GM12891 (cell line): ENCODE results near the gene KRTCAP2.

ENCODE experiments used
- DNase-seq: peaks from one replicate; pipeline ENCODE4 v3.0.0; 2011; ENCODE audit warnings: low spot score; ENCODE audit not compliant: insufficient read length
- FAIRE-seq: peaks from 2 replicates; lab custom pipeline; 2011; peaks lifted over from hg19 to GRCh38; lab: Jason Lieb, UNC
- PAX5 ChIP-seq: IDR thresholded peaks from 2 replicates; pipeline ENCODE4 v1.6.1; 2011; ENCODE audit warnings: low read length, moderate library complexity, mild to moderate bottlenecking; ENCODE audit not compliant: insufficient read depth, severe bottlenecking
- POLR2A ChIP-seq: IDR thresholded peaks from 2 replicates; pipeline ENCODE4 v1.6.1; 2011; ENCODE audit warnings: low read depth, low read length, control low read depth
- POLR2AphosphoS5 ChIP-seq: IDR thresholded peaks from 2 replicates; pipeline ENCODE4 v1.6.1; 2011; ENCODE audit warnings: low read depth, low read length, control low read depth
- POU2F2 ChIP-seq: IDR thresholded peaks from 2 replicates; pipeline ENCODE4 v1.6.1; 2011; ENCODE audit warnings: low read depth, mild to moderate bottlenecking, control low read depth, low read length, moderate library complexity
- SPI1 ChIP-seq: IDR thresholded peaks from 2 replicates; pipeline ENCODE4 v1.6.1; 2011; ENCODE audit warnings: low read depth, low read length, control low read depth
- TAF1 ChIP-seq: IDR thresholded peaks from 2 replicates; pipeline ENCODE4 v1.6.1; 2011; ENCODE audit warnings: low read depth, low read length, control low read depth

KRTCAP2 gene

GRCh38 chr1:155125946-155126555, 47.1 kb downstream of the KRTCAP2 start:
- FAIRE-seq (no peak), DNase-seq (no peak)
- no peak for TF ChIP-seq TAF1
- no peak for TF ChIP-seq POLR2AphosphoS5
- TF ChIP-seq PAX5, result no peak
- no peak for TF ChIP-seq POU2F2
- no peak for TF ChIP-seq POLR2A
- no peak for TF ChIP-seq SPI1

GRCh38 chr1:155125511-155125945, 47.6 kb downstream of the KRTCAP2 start:
- TF ChIP-seq POLR2A, result no peak
- no peak for TF ChIP-seq POLR2AphosphoS5
- no peak for TF ChIP-seq SPI1
- TF ChIP-seq TAF1, result no peak
- no peak for TF ChIP-seq PAX5
- TF ChIP-seq POU2F2, result no peak
- FAIRE-seq (no peak), DNase-seq (no peak)

- DNase-seq (no peak), FAIRE-seq (no peak)
- TF ChIP-seq POLR2A, result no peak
- TF ChIP-seq TAF1, result no peak
- no peak for TF ChIP-seq POU2F2
- no peak for TF ChIP-seq POLR2AphosphoS5
- TF ChIP-seq PAX5, result no peak
- no peak for TF ChIP-seq SPI1
Measured at GRCh38 chr1:155124503-155125463, 48.3 kb downstream of the KRTCAP2 start.

- no peak for FAIRE-seq
- TF ChIP-seq POU2F2, result no peak
- TF ChIP-seq POLR2AphosphoS5, result no peak
- no peak for TF ChIP-seq TAF1
- TF ChIP-seq PAX5, result no peak
- no peak for TF ChIP-seq POLR2A
- no peak for TF ChIP-seq SPI1
- DNase-seq, result no peak
Measured at GRCh38 chr1:155123801-155124200, 49.3 kb downstream of the KRTCAP2 start.

GRCh38 chr1:155122308-155122707, 50.8 kb downstream of the KRTCAP2 start:
- FAIRE-seq, result no peak
- DNase-seq, result no peak
- TF ChIP-seq SPI1 (no peak), TAF1 (no peak), POLR2AphosphoS5 (no peak), POU2F2 (no peak), POLR2A (no peak), PAX5 (no peak)

GRCh38 chr1:155121249-155121648, 51.9 kb downstream of the KRTCAP2 start:
- FAIRE-seq, result no peak
- no peak for DNase-seq
- TF ChIP-seq POLR2A (no peak), TAF1 (no peak), POLR2AphosphoS5 (no peak), POU2F2 (no peak), SPI1 (no peak), PAX5 (no peak)

GRCh38 chr1:155120253-155120652, 52.9 kb downstream of the KRTCAP2 start:
- TF ChIP-seq POU2F2 (no peak), POLR2AphosphoS5 (no peak), POLR2A (no peak), PAX5 (no peak), TAF1 (no peak), SPI1 (no peak)
- FAIRE-seq (no peak), DNase-seq (no peak)
